Sigmoid colon (tissue), 4 donors: ENCODE data around the gene TBC1D2B.

Experiments
- CTCF ChIP-seq, 4 experiments: fragments of 450-650 bp in 3 of 4; fragments of 200-600 bp in 1 of 4; IDR thresholded peaks; one replicate each; pipeline ENCODE4 v1.5.1; 2016 to 2019; ENCODE audit warnings: antibody characterized with exemption in 4 of 4, mild to moderate bottlenecking in 3 of 4, moderate library complexity in 2 of 4
- EP300 ChIP-seq, 4 donors: sonication (generic); formaldehyde crosslinking; IDR thresholded peaks; one replicate each; pipeline ENCODE4 v1.6.1; 2017; ENCODE audit warnings: antibody characterized with exemption in 4 of 4
- POLR2A ChIP-seq, 2 donors: fragments of 450-650 bp; IDR thresholded peaks; one replicate each; pipeline ENCODE4 v1.6.1; 2016; ENCODE audit warnings: antibody characterized with exemption in 2 of 2, mild to moderate bottlenecking in 2 of 2, moderate library complexity in 2 of 2

- no peak for TF ChIP-seq CTCF (IDR thresholded peaks at IDR 0.05)
- no peak for TF ChIP-seq POLR2A (IDR thresholded peaks at IDR 0.05)
- no peak for TF ChIP-seq EP300 (IDR thresholded peaks at IDR 0.05)
Measured at GRCh38 chr15:77998592-77998991, 78.9 kb downstream of the TBC1D2B start.
